Activated gamma-delta T cell treated with anti-CD3 and anti-CD28 coated beads, Interleukin-2, amount 50 U/mL, for 16 hours (primary cell): ENCODE data around the gene ZFHX3.

Source experiments
- DNase-seq: peaks from one replicate; pipeline ENCODE4 v3.0.0-alpha.2; 2020; ENCODE audit warnings: low read depth

ZFHX3 gene

GRCh38 chr16:73067671-73068540 lies 20.0 kb upstream of the ZFHX3 start:
- no peak for DNase-seq

DNA sequence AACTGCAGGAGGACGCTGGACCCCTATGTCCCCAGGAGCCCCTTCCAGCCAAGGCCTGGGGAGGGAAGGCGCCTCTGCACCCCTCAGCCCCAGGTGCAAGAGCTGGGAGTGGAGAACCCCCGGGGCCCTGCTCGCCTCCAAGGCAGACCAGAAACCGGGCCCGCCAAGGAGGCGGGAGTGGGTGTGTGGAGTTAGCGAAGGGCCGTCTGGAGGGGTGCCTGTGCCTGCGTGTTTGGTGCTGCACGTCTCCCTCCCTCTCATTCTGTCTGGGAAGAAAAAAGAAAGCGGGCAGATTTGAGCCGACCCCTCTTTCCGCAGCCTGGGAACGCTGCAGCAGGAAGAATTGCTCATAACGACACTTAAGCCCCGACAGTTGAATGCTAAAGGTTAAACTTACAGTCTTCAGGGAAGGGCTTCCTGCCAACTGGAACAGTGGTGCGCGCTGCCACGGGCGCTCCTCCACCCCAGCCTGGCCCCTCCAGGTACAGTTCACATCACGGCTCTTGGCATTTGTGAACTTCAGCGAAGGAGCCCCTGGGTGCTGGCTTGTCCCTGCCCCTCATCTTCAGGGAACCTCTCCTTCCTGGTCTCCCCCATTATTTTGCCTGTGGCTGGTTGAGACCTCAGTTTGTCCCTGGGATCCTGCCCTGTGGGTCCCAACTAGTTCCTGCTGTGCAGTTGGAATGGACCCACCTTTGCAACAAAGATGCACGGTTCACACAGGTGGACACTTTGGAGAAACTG lies 19.2 kb upstream of the ZFHX3 start:
- no peak for DNase-seq

DNA sequence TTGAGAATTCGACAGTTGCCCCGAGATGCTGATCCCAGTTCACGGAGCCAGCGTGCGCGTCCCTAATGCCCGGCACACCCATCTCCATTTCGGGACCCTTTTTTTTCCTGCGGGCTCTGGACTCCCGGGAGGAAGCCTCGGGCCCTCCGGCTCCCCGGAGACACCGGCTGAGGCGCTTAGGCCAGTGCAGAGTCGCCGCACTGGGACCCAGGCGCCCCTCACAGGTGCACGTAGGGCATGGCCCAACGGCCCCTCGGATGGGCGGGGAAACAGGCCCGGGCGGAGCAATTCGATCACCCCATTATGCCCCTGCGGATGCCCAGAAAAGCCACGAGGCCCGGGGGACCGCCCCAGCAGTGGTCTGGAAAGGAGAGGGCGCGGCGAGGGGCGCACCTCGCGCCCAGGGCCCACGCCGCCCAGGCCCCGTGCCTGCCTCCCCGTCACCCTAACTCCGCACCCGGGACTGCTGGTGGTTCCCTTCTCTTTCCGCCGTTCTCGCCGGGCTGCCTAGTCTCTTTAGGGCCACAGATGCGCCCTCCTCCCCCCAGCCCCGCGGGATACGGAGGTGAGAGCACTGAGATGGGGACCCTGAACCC lies 18.5 kb upstream of the ZFHX3 start:
- no peak for DNase-seq

DNA sequence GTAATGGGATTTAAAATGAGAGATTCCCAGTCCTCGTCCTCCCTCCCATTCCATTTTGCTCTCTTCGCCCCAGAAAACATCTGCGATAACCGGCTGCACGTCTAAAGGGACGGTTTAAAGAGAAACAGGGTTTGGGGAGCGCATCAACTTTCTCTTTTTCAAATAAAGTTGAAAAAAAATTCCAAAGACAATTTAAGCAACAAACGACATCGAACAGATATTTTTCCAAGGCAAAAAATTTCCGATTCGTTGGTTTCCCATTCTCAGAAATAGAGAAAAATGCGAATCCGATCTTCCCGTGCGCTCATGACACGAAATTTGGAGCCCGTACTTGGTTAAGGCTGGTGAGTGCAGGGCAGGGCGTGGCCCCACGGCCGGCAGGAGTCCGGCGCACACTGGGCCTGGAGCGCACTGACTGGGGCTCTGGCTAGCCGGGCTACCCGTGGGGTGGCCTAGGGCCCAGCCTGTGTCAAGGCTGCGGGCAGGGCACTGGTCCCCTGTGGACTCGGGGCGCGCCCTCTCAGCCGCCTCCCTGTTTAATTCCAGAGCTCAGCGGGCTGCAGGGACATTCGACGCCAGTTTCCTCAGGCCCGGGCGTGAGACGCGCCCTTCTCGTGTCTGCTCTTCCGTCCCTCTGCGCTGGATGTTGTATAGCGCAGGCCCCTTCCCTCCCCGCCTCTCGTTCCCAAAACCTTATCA lies 17.9 kb upstream of the ZFHX3 start:
- DNase-seq = no peak

DNA sequence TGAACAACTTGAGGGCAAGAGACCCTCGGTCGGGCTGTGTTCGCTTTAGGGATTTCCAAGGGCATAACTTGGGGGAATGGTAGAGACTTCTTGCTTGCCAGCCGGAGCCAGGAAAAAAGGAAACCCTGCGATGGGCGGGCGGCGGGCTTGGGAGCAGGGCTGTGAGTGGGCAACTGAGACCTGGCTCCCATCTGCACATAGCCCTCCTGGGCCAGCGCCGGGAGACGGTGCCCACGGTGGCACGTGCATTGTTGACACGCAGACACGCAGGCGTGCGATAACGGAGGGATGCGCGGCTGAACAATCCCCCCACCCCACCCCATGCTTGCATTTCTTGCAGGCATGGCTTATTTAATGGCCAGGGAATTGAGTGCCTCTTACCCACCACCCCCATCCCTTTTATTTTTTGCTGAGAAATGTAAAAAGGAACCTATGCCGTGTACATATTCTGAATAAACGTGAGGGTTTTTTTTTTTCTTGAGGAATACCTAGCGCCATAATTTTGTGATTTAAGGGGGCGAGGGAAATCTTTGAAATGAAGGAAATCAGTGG lies 17.1 kb upstream of the ZFHX3 start:
- no peak for DNase-seq

GRCh38 chr16:73064212-73064993 lies 16.5 kb upstream of the ZFHX3 start:
- DNase-seq = no peak

- DNase-seq = no peak
Observed at GRCh38 chr16:73063854-73064211, 15.9 kb upstream of the ZFHX3 start.

- no peak for DNase-seq
Observed at GRCh38 chr16:73062743-73063733, 15.1 kb upstream of the ZFHX3 start.

GRCh38 chr16:73062001-73062616 lies 14.2 kb upstream of the ZFHX3 start:
- no peak for DNase-seq

DNA sequence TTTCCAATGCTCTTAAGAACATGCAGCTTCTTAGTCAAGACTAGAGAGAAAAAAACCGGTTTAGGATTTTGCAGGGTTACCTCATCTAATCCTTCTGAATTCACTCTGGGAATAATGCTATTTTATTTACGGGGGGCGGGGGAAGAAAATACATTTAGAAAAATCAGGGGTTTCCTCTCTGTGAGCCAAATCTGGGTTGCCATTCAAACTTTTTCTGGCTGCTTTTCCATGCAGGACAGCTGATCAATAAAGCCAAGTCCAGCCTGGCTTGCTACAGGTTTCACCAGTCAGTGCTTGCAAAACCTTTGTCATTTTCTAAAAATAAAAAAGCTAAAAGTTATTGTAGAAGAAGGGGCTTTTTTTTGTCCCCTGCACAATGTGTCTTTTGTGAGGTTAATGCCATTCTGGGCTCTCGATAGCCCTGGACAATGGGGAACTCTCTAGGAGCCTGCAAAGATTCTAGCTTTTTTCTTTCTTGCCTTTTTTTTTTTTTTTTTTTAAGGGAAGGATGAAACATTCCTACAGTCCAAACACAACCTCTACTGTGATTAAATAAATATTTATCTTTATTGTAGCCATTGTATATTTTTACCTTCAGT lies 13.1 kb upstream of the ZFHX3 start:
- DNase-seq = no peak

- DNase-seq = no peak
Observed at GRCh38 chr16:73059779-73060615, 12.1 kb upstream of the ZFHX3 start.

DNA sequence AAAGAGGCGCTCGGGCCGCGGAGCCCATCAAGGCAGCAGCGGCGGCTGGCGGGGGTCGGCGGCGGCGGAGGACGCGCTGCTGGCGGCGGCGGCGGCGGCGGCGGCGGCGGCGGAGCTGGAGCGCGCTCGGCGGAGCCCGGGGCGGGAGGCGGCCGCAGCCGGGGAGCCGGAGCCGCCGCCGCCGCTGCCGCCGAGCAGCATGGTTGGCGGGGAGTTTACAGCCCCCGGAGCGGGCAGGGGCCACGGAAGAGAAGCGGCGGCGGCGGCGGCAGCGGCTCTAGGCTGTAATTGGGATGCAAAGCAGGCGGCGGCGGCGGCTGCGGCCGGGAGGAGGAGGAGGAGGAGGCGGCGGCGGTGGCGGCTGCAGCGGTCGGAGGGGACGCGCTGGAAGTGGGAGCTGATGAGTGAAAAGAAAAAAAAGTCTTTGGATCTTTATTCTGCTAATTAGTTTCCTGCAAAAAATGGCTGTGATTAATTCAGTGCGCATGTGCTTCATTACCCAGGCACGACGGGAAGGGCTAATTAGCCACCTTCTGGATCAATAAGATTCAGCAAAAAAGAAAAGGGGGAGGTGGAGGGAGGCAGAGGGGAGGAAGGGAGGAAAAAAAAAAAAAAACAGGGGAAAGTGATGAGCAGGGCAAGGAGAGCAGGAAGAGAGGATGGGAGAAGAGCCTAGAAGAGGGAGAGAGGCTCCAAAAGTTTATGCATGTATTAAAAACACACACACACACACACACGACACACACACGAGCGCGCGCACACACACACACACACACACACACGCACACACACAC lies 10.9 kb upstream of the ZFHX3 start:
- DNase-seq = no peak

- DNase-seq = no peak
Observed at GRCh38 chr16:73058221-73058615, 10.3 kb upstream of the ZFHX3 start.

GRCh38 chr16:73057291-73058210 lies 9.6 kb upstream of the ZFHX3 start:
- DNase-seq = no peak

DNA sequence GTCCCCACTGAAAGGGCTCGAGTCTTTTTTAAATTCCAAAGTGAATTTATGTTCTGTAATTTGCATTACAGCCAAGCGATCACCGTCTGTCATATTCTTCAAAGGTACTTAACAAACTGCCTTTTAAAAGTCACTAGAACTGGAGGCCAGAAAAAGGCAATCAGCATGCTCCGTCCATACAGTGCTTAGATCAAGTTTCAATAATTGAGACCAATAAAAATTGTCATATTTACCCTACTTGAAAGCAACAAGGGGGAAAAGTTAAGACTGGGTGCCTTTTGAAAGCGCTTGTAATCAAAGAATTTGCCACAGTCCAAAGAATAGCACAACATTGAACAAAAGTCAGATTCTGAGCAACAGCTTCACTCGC lies 9.0 kb upstream of the ZFHX3 start:
- no peak for DNase-seq

GRCh38 chr16:73056448-73056847 lies 8.5 kb upstream of the ZFHX3 start:
- DNase-seq = no peak
